Stimulated activated CD4-positive, alpha-beta T cell treated with anti-CD3 and anti-CD28 coated beads, Interleukin-15, amount 100 ng/mL, for 24 hours (primary cell): ENCODE data around the gene INMT.
"Not testable (repeated sequence)": the region's sequence is repeated elsewhere in the genome, so short reads cannot be mapped to it uniquely, and the experiment has no call there.

Source experiments
- DNase-seq: peaks from one replicate; pipeline ENCODE4 v3.0.0-alpha.2; 2020

The INMT gene

GRCh38 chr7:30751696-30752273 lies at the start of gene INMT:
Gene INMT (plus strand): TSS chr7:30752135. CDS start chr7:30752151, 16 bp downstream.
- DNase-seq: no peak

- DNase-seq: peak; percentile 22
These were observed 49.7 kb upstream of the INMT start for GRCh38 chr7:30702200-30702599.

GRCh38 chr7:30703756-30704155 lies 48.2 kb upstream of the INMT start:
- no peak for DNase-seq

GRCh38 chr7:30705008-30705407 lies 46.9 kb upstream of the INMT start:
- DNase-seq: no peak

- no peak for DNase-seq
These were observed 46.3 kb upstream of the INMT start for GRCh38 chr7:30705596-30705995.

- no peak for DNase-seq
These were observed 45.6 kb upstream of the INMT start for GRCh38 chr7:30706316-30706715.

- no peak for DNase-seq
These were observed 45.0 kb upstream of the INMT start for GRCh38 chr7:30706908-30707307.

GRCh38 chr7:30707391-30708357 lies 44.3 kb upstream of the INMT start:
- DNase-seq: no peak

GRCh38 chr7:30708412-30708811 lies 43.5 kb upstream of the INMT start:
- DNase-seq: no peak

GRCh38 chr7:30708983-30709382 lies 43.0 kb upstream of the INMT start:
- DNase-seq: no peak

- no peak for DNase-seq
These were observed 42.4 kb upstream of the INMT start for GRCh38 chr7:30709549-30709948.

GRCh38 chr7:30710669-30711068 lies 41.3 kb upstream of the INMT start:
- DNase-seq: no peak

- no peak for DNase-seq
These were observed 38.5 kb upstream of the INMT start for GRCh38 chr7:30713392-30713791.

- no peak for DNase-seq
These were observed 37.8 kb upstream of the INMT start for GRCh38 chr7:30714129-30714528.

- DNase-seq: no peak
These were observed 34.8 kb upstream of the INMT start for GRCh38 chr7:30717181-30717580.

GRCh38 chr7:30719434-30719833 lies 32.5 kb upstream of the INMT start:
- not testable (repeated sequence) for DNase-seq

GRCh38 chr7:30721211-30721610 lies 30.7 kb upstream of the INMT start:
- no peak for DNase-seq

GRCh38 chr7:30722187-30722586 lies 29.7 kb upstream of the INMT start:
- no peak for DNase-seq

GRCh38 chr7:30722671-30723070 lies 29.3 kb upstream of the INMT start:
- DNase-seq: no peak

GRCh38 chr7:30723776-30724175 lies 28.2 kb upstream of the INMT start:
- DNase-seq: no peak

- DNase-seq: peak; percentile 22
These were observed 25.5 kb upstream of the INMT start for GRCh38 chr7:30726296-30727006.

- DNase-seq: peak; percentile 35
These were observed 24.6 kb upstream of the INMT start for GRCh38 chr7:30727061-30727945.
